ENCODE results near the gene NAA20.
A peak's percentile ranks its signal among the peaks of the same experiment; 100 is the strongest.

Gene NAA20, protein sequence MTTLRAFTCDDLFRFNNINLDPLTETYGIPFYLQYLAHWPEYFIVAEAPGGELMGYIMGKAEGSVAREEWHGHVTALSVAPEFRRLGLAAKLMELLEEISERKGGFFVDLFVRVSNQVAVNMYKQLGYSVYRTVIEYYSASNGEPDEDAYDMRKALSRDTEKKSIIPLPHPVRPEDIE

DNA sequence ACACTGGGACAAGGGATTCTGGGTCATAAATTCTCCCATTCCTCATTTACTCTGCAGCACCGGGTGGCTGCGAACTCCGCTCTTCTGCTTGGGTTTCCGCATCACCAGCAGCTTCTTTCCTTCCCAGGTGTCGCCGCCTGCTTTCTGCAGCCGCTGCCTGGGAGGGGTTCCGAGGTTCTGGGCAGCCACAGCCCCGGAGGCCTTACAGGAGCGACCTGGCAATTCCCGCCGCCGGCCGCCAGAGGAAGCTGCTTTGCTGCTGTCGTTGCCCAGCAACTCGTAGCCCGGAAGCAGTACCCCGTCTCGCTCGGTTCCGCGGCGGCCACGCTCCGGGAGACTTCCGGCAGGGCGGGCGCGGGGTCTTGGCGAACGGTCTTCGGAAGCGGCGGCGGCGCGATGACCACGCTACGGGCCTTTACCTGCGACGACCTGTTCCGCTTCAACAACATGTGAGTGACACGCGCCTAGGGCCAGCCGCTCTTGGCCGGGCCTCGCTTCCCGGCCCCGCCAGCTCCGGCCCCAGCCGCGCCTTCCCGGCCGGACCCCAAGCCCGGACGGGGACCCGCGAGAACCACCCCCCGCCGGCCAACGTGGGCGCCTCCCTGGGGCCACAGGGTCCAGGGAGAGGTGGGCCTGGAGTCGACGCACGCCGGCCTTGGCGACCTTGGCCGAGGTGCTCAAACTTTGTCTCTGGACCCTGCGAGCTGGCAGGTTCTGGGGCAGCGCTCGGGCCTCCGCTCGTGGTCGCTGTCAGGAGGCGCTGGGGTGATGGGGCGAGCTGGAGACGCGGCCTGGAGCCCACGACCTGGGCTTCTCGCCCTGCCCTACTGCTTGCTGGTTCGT lies at the start of gene NAA20:
Gene NAA20 (plus strand): TSS at position 362 of the 843 bp plus-strand sequence. CDS start 35 bp downstream, at position 397.
- DNase-seq: peak; percentile 92

DNA sequence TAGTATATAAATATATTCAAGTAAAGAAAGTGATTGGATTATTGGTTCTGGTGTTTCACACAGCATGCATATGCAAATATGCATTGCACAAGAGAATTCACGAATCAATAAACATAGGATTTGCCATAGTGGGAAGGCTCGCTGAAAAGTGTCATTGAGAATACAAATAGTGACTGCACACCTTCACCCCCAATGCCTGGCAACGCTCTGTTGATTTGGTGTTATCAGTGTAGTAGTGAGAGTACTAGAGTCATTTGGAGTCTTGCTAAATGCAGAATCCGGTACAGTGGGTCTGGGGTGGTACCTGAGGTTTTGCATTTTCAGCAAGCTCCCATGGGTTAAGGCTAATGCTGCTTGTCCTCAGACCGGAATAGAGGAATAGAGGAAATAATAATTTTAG lies 49.7 kb upstream of the NAA20 start:
- no peak for DNase-seq

DNA sequence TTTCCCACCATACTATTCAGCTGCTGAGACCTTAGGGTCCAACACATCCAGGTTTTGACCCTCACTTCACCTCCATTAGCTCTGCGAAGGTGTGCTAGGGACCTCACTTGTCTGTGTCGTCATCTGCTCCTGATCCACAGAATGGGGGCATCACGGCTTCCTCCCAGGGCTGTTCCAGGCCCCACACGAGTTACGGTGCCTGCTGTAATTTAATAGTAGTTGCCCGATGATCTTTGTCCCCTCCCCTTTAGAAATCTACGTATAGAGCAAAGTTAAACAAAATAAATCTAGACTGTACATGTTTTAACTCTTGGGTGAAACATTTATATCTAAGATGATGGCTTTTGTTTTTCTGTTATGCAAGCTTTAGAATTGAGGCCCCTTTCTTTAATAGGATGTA lies 49.1 kb upstream of the NAA20 start:
- DNase-seq: no peak

DNA sequence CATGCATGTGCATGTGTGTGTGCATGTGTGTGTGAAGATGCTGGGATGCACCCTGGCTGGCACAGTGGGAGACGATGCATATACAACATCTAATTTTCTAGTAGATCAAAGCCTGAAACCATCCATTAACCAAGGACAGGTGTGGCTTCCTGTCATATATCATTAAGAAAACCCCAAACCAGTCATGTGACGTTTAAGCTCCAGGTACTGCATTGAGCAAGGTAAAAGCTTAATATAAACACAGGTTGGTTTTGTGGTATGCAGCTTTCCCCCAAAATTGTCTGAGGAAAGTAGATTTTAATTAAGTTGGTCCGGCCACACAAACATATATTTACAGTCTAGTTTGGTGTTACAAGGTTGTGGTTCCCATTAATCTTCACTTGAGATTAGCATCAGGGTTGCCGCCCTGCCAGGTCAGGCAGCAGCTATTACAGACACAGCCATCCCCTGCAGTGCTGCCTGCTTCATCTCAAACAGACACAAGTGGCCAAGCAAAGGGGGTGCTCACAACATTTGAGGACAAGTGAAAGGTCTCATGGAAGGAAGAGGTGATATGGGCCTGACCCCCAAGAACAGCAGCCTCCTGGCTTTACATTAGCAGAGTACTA lies 48.6 kb upstream of the NAA20 start:
- DNase-seq: no peak

DNA sequence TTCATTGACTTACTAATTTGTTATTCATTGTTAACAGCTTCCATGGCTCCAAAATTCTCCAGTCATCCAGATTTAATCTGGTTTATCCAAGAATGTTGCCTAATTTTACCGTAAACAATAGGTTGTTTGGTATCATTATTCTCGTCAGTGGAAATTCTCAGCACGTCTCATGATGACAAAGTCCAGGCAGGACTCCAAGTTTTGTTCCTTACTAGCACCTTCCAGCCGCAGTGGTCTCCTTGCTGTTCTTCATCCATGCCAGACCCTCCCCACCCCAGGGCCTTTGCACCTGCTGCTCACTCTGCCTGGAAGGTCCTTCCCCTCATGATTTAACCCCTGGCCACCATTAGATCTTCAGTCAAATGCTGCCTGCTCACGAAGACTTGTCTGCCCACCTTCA lies 48.1 kb upstream of the NAA20 start:
- DNase-seq: no peak

DNA sequence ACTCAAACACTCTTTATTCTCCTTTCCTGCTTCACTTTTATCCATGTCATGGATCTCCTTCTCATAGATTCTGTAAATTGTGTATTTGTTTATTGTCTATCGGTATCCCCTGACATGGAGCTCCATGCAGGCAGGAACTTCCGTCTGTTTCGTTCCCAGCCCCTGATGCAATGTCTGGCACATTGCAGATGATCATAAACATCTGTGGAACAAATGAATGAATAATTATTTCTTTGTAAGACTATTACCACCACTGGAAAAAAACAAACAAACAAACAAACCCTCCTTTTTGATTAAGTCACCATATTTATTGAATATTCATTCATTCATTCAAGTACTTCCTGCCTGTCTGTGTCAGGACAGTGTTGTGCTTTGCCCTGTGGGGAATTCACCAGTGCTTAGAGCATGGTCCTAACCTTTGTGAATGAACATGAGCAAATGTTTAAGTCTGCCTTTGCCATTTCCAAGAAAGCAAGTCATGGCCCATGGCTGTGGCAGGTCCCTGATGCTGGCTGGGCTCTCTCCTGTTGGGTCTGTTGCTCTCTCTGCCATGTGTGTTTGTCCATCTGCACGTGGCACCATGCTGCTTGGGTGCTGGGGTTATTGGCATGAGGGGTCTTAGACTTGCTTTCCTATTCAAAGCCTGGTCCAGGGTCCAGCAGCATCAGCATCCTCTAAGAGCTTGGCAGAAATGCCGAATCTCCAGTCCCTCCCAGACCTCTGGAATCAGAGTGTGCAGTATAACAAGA lies 47.5 kb upstream of the NAA20 start:
- no peak for DNase-seq

DNA sequence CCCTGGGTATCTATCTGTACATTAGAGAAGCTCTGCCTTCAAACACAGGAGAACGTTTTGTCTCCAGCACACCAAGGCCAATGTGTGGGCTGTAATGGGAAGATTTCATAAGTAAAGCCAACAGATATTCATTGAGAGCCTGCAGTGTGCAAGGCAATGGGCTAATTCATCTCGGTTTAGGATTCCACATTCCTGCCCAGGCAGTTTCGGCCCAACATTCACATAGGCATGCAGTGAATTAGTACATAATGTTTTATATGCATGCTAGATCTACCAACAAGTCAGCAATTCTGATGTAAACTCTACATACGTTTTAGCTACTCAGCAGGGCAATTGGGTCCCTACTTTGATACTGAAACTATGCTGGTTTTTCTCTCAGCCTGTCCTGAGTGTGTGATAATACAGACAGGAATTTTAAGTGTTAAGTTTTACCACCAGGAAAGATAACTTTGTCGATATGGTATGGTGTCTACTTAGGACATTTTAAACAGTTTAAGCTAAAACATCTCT lies 46.9 kb upstream of the NAA20 start:
- DNase-seq: no peak

DNA sequence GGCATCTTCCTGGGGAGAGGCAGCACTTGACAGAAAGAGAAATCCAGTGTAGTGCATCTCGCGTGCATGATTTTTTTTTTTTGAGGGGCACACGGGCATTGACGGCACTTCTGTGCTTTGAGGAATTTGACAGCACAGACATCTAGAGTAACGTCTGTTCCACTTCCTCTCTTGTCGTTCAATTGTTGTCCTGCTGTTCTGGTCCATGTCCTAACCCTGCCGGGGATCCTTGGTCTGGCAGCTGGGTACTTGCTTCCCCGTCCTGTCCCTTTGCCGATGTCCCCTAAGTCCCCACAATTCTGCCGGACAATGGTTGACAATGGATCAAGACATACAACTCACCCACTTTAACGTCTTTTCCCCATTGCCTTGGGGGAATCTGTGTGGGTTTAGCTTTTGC lies 46.0 kb upstream of the NAA20 start:
- DNase-seq: no peak

DNA sequence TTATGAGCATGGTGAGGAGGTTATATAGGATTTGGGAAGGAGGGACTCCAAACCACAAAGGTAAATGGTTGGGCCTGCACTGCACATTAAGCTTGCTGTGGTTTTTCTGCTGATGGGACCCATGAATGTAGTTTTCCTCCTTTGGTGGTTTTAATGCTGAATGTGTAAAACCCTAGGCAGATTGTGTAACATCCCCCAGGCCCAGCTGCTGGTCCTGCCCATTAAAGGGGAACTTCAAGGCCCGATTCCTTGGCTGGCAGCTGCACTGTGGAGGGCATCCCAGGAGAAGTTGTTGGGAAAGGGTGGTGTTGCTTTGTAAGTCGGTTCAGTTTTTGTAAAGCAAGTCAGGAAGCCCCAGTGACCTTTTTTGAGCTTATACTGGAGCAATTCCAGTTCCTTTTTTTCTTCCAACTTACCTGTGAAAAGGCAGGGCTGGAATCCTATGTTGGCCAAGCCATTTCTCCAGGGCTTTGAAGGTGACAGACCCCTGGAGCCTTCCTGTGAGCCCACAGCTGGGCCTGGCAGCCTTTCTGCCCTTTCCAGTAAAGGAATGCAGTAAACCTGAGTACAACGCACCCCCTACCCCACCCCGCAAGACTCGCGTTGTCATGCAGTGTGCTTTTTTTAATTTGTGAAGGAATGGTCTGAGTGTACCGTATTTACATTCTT lies 43.1 kb upstream of the NAA20 start:
- no peak for DNase-seq

DNA sequence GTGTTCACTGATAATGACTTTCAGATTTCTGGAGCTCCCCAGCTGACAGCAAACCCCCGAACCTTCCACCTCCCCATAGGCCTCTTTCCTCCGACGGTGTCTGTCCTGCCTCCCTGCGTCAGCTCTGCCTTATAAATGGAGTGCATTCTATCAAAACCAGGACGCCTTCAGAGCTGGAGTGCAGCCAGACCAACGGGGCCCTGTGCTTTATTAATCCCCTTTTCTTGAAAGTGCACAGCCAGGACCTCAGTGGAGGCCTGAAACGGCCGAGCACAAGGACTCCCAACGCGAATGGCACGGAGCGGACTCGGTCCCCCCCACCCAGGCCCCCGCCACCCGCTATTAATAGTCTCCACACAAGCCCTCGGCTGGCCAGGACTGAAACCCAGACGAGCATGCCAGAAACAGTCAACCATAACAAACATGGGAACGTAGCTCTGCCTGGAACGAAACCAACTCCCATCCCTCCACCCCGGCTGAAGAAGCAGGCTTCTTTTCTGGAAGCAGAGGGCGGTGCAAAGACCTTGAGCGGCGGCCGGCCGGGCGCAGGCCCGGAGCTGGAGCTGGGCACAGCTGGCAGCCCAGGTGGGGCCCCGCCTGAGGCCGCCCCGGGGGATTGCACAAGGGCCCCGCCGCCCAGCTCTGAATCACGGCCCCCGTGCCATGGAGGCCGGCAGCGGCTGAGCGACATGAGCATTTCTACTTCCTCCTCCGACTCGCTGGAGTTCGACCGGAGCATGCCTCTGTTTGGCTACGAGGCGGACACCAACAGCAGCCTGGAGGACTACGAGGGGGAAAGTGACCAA lies 42.3 kb upstream of the NAA20 start:
- DNase-seq: no peak

DNA sequence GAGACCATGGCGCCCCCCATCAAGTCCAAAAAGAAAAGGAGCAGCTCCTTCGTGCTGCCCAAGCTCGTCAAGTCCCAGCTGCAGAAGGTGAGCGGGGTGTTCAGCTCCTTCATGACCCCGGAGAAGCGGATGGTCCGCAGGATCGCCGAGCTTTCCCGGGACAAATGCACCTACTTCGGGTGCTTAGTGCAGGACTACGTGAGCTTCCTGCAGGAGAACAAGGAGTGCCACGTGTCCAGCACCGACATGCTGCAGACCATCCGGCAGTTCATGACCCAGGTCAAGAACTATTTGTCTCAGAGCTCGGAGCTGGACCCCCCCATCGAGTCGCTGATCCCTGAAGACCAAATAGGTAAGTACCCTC lies 41.7 kb upstream of the NAA20 start:
- no peak for DNase-seq

DNA sequence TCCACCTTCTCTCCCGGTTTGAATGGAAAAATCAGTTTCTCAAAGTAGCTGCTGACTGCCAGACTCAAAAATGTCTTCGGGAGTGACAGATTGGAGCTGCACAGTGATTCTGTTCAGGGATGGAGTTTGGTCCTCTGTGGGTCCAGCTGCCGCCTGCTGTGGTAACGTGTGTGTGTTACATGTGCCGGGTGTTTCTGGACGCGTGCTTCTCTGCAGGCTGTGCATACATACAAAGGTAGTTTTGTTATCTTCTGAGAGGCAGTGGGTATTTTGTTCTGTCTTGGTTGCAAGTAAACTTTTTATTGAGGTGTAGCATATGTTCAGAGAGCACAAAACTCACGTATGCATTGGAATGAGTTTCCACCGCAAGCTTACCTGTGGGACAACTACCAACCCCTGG lies 41.3 kb upstream of the NAA20 start:
- DNase-seq: no peak

DNA sequence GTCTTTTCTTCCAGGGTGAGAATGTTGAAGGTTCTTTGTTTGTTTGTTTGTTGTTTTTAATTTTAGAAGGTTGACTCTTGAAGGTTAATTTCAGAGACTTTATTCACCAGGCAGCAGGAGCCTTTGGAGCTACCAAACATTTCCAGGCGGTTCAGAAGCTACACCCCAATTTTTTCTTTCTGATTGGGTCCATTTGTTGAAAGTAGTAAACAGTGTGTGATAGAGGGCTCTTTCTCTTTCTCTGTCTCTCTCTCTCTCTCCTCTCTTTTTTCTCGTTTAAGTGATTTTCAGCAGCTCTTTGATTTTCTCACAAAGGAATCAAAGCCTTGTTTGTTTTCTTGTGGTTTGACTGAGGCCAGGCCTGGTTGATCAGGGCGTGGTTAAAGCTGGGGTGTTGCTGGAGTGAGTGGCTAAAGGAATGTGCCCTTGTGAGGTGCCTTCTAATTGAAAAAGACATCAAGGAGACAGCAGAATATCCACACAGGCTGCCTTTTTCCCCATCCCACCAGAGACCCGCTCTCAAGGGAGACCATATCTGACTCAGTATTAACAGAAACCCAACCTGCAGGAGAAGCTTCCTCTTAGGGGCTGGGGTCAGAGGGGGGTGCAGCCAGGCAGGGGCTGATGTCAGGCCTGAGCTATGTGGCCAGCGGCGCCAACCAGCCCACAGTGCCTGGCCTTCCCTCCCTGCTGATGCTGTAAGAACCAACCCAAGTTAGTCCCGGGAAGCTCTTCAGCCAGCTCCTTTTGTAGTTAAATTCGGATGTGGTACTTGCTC lies 40.4 kb upstream of the NAA20 start:
- DNase-seq: no peak

DNA sequence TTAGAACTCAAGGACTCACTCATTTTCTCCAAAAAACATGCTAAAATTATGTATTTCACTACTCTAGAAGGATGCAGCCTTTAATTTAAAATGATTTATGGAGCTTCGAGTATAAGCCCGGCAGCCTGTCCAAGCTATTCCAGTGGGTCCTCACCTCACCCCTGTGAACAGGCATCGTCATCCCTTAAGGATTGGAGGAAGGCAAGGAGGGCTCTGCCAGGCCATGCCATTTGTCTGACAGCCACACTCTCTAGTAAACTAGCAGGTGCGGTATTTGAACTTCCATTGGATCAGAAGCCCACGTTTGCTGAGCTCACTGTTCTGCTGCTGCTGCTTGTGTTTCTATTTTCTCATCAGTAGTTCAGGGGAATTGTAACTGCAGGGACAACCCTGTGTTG lies 39.8 kb upstream of the NAA20 start:
- no peak for DNase-seq

DNA sequence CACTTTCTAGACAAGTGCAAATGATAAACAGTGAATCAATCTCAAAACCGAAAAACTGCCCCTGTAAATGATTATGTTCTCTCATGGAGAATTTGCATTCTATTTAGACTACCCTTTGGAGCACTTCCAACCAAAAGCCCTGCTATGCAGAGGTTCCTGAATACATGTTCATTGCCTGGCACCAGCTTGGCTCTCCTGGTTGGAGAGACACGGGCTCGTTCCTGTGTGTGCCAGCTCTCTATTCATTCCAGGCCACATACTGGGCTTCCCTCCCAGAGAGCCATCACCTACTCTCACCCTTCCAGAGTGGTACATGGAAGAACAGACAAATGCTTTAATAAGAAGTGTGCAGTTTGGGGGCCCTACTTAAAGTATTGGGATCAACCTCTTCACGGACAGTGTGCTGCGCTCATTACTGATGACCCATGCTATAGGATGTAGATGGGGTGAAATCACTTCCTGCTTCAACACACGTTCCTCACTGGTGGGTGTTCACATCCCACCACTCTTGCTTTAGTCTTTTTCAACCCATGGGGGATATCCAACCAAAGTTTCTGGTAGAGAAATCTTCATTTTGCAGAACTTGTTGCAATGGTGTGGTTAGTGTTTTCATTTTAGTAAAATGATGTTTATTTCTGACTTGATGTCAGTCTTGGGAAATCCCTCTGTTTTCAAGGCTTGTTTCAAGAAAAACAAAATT lies 38.5 kb upstream of the NAA20 start:
- no peak for DNase-seq

DNA sequence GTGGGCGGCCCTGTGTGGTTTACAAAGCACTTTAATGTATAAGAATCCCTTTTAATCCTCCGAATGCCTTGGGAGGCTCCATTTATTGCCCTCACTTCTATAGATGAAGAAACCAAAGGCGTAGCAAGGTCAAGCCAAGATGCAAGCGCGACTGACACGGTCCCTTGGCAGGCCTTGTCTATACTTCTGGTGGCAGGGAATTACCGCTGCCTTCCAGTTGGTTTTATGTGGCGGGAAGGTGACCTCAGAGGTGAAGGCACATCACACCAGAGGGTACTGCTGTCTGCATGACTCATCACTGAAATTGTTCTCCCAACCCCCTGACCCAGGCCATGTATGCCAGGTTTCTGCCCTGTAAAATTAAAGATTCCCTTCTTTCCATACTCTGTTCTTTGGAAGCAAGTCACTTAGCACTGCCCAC lies 36.1 kb upstream of the NAA20 start:
- no peak for DNase-seq

DNA sequence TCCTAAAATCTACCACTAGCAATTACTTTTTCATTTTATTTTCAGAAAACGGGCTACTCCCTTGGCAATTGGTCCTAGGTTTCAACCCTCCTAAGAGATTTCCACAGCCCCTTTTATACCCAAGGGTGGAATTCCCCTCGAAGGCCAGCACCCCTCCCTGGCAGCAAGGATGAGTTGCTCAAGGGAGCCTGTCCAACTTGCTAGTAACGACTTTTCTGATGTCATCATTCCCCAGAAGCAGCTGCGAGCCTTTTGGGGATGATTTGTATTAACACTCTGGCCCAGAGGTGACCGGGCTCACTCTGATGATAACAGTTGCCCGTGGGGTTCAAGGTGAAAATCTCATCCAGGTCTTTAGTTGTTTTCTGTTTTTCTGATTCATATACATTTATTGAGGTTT lies 30.7 kb upstream of the NAA20 start:
- no peak for DNase-seq

DNA sequence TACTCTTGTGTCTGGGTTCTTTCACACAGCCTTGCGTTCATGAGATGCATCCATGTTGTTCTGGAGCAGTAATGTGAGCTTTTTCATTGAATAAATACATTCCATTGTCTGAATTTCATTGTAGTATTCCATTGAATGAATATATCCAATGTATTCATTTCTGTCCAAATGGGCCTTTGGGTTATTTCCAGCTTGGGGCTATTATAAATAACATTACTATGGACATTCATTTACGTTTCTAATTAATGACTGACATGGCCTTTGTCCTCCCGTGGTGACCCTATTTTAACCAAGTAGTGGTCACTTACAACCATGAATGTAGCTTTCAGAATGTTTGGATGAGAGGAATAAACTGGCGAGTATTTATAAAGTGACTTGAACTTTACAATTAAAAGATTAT lies 30.1 kb upstream of the NAA20 start:
- no peak for DNase-seq

DNA sequence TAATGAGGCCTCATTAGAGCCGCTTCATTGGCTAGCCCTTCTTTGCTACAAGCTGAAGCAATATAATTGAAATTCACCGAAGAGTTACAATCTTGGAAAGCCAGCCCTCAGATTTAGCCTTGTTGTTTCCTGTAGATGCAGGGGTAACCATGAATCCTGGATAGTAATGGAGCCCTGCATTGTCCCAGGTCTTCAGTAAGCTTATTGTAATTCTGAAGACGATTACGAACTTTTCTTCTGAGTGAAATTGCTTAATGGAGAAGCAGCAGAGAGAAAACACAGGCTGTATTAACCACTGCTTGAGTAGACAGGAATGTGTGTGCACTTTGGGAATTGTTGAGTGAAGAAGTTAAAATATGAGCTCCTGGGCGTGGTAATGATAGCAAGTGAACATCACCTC lies 26.3 kb upstream of the NAA20 start:
- DNase-seq: no peak

DNA sequence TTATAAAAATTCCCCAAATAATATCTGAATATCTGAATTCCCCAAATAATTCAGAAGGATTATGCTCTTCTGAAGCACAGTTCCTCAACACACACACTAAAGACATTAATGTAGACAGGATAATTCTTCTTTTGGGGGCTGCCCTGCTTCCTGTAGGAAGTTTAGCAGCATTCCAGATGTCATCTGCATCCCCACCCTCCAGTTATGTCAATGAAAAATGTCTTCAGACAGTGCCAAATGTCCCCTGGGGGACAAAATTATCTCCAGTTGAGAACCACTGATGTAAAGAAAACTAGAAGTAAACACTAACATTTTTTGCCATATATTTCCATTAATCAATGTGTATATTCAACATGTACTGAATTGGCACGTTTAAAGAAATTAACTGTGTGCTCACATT lies 25.9 kb upstream of the NAA20 start:
- no peak for DNase-seq

DNA sequence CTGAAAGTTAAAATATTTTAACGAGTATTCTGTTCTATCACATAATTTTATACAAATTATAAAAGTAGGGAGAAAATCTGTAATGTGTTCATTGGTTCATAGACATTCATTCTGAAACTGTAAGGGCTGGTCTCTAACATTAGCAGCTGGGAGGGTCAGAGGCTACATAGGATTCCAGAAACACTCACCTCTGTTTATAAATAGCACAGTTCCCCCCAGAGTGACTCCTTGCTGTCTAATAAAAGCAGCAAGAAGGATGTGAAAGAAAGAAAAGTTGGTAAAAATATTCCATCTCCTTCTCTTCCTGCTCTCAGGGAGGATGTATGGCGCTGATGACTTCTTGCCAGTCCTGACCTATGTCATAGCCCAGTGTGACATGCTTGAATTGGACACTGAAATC lies 25.3 kb upstream of the NAA20 start:
- DNase-seq: no peak

All from stimulated activated naive CD4-positive, alpha-beta T cell treated with Interleukin-2 at 50 U/mL for 16 hours (primary cell).